PFSK-1 (cell line): ENCODE data around the gene SIGLEC1.

Experiments
- FOXP2 ChIP-seq: optimal IDR thresholded peaks from 2 replicates; pipeline ENCODE3; 2011; ENCODE audit warnings: borderline replicate concordance, control low read depth, inconsistent platforms; ENCODE audit not compliant: insufficient read depth; ENCODE audit errors: extremely low read length, extremely low read depth
- POLR2AphosphoS5 ChIP-seq: IDR thresholded peaks from 2 replicates; pipeline ENCODE4 v1.6.1; 2012; ENCODE audit warnings: low read depth, mild to moderate bottlenecking, control low read depth, low read length, moderate library complexity
- SIN3A ChIP-seq: IDR thresholded peaks from 2 replicates; pipeline ENCODE4 v1.6.1; 2012; ENCODE audit warnings: mild to moderate bottlenecking, low read length, moderate library complexity, borderline replicate concordance; ENCODE audit not compliant: insufficient read depth

DNA sequence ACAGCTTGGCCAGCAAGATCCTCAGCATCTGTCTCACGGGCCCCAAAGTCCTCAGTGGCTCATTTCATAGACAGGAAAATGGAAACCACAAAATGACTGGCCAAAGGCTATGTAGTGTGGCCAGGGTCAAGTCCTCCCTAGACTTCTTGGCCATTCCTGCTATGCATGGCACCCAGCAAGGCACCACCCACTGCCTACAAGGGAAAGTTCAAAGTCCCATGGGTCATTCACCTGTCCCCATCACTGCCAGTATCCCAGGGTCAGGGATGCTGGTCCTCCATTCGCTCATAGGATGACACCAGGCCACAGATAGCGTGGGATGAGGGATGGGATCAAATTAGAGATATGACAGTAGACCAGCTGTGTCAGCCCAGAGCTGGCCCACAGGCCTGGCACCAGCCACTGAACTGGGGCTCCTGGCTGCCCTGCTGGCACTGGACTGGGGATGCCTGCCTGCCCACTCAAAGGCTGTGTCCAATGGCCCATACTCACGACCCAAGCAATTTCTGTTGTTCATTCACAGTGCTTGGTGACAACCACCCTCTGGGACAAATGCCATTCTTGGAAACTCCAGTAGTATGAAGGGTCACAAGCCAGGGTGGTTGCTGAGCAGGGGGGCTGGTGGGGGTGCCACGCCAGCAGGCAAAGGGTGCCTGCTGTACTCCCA is 43.5 kb upstream of the SIGLEC1 start:
- TF ChIP-seq POLR2AphosphoS5 (no peak), SIN3A (no peak), FOXP2 (no peak)
